Measurements from ENCODE around the gene MADD.

The MADD gene

GRCh38 chr11:47276923-47277322 is 7.0 kb downstream of the MADD start:
- Histone ChIP-seq H3K27me3 (ENCODE audit: insufficient read depth, low read length) (no peaks in the 10 kb centered on the region), H2BK12ac (ENCODE audit: low read length) (no peak overlapping the region), H3K4me1 (ENCODE audit: control insufficient read depth in 1 of 2, insufficient read depth in 2 of 2, low read length in 2 of 2) (no peaks in the 10 kb centered on the region), H3K18ac (ENCODE audit: low read length) (no peak overlapping the region), H3K14ac (ENCODE audit: low read length) (no peak overlapping the region), H3K4me2 (ENCODE audit: low read length) (no peak overlapping the region), H4K12ac (ENCODE audit: low read depth, low read length) (no peak overlapping the region), H3K27ac (ENCODE audit: low read depth, low read length) (no peak overlapping the region), H3K36me3 (ENCODE audit: control insufficient read depth in 1 of 2, insufficient read depth in 2 of 2, low read length in 2 of 2) (peaks cover 34 to 47% of the 10 kb centered on the region in 2 experiments), H3K79me1 (ENCODE audit: low read length) (no peaks in the 10 kb centered on the region), H4K91ac (ENCODE audit: low read depth, low read length) (no peak overlapping the region), H2BK120ac (ENCODE audit: insufficient read depth, low read length, poor library complexity) (no peak overlapping the region), H3K9me3 (ENCODE audit: insufficient read depth, low read depth, low read length) (no peaks in the 10 kb centered on the region), H2AFZ (ENCODE audit: insufficient read depth, low read length, poor library complexity) (no peak overlapping the region), H3K4ac (ENCODE audit: low read depth, low read length) (no peak overlapping the region), H3K9ac (ENCODE audit: low read length) (no peak overlapping the region), H3K79me2 (ENCODE audit: control insufficient read depth, insufficient read depth, low read length, poor library complexity) (no peaks in the 10 kb centered on the region), H3K23ac (ENCODE audit: low read length) (no peak overlapping the region), H2BK5ac (ENCODE audit: low read depth, low read length, poor library complexity) (no peak overlapping the region), H4K8ac (ENCODE audit: low read depth, low read length) (no peak overlapping the region), H3K4me3 (ENCODE audit: low read depth, low read length) (no peak overlapping the region), H2AK5ac (ENCODE audit: low read length) (no peak overlapping the region)
- WGBS (ENCODE audit: extremely low coverage, insufficient coverage, insufficient read length) = no CpG with 5 or more reads among the region's 4 CpGs
- DNase-seq = peak in 1 of 2 donors; percentile 39

DNA sequence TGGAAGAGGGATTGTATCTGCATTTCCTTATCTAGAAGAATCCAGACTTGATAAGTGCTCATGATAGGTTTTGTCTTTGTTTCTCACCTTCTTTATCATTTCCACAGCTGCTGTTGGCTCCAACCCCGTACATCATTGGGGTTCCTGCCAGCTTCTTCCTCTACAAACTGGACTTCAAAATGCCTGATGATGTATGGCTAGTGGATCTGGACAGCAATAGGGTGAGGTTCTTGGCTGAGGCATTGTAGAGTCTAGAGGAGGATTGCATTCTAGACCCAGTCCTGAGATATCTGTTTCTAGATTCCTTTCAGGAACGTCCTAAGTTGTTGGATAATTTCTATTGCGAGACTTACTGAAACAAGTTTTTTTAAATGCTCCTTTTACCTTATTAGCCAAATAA is 8.1 kb downstream of the MADD start:
- H2AFZ ChIP-seq (ENCODE audit: insufficient read depth, low read length, poor library complexity) = no peak overlapping the region
- H3K27me3 ChIP-seq (ENCODE audit: insufficient read depth, low read length) = no peaks in the 10 kb centered on the region
- H4K12ac ChIP-seq (ENCODE audit: low read depth, low read length) = no peak overlapping the region
- no peak overlapping the region for H3K27ac ChIP-seq (ENCODE audit: low read depth, low read length)
- H2BK5ac ChIP-seq (ENCODE audit: low read depth, low read length, poor library complexity) = no peak overlapping the region
- H3K36me3 ChIP-seq (ENCODE audit: control insufficient read depth in 1 of 2, insufficient read depth in 2 of 2, low read length in 2 of 2) = peaks cover 41 to 56% of the 10 kb centered on the region in 2 experiments
- H3K4me3 ChIP-seq (ENCODE audit: low read depth, low read length) = no peak overlapping the region
- H2AK5ac ChIP-seq (ENCODE audit: low read length) = no peak overlapping the region
- H3K9me3 ChIP-seq (ENCODE audit: insufficient read depth, low read depth, low read length) = no peaks in the 10 kb centered on the region
- H3K9ac ChIP-seq (ENCODE audit: low read length) = no peak overlapping the region
- H3K23ac ChIP-seq (ENCODE audit: low read length) = no peak overlapping the region
- DNase-seq = no peak
- no peaks in the 10 kb centered on the region for H3K4me1 ChIP-seq (ENCODE audit: control insufficient read depth in 1 of 2, insufficient read depth in 2 of 2, low read length in 2 of 2)
- H2BK120ac ChIP-seq (ENCODE audit: insufficient read depth, low read length, poor library complexity) = no peak overlapping the region
- no peak overlapping the region for H2BK12ac ChIP-seq (ENCODE audit: low read length)
- H4K91ac ChIP-seq (ENCODE audit: low read depth, low read length) = no peak overlapping the region
- H3K79me2 ChIP-seq (ENCODE audit: control insufficient read depth, insufficient read depth, low read length, poor library complexity) = no peaks in the 10 kb centered on the region
- H3K79me1 ChIP-seq (ENCODE audit: low read length) = no peaks in the 10 kb centered on the region
- no peak overlapping the region for H3K14ac ChIP-seq (ENCODE audit: low read length)
- no peak overlapping the region for H4K8ac ChIP-seq (ENCODE audit: low read depth, low read length)
- no peak overlapping the region for H3K4me2 ChIP-seq (ENCODE audit: low read length)
- H3K18ac ChIP-seq (ENCODE audit: low read length) = no peak overlapping the region
- no peak overlapping the region for H3K4ac ChIP-seq (ENCODE audit: low read depth, low read length)
- no CpG with 5 or more reads among the region's 3 CpGs for WGBS (ENCODE audit: extremely low coverage, insufficient coverage, insufficient read length)

GRCh38 chr11:47278769-47279168 is 8.8 kb downstream of the MADD start:
- H3K4me2 ChIP-seq (ENCODE audit: low read length) = no peak overlapping the region
- H3K4me1 ChIP-seq (ENCODE audit: control insufficient read depth in 1 of 2, insufficient read depth in 2 of 2, low read length in 2 of 2) = no peaks in the 10 kb centered on the region
- no peaks in the 10 kb centered on the region for H3K79me1 ChIP-seq (ENCODE audit: low read length)
- H3K9me3 ChIP-seq (ENCODE audit: insufficient read depth, low read depth, low read length) = no peaks in the 10 kb centered on the region
- no peak overlapping the region for H3K27ac ChIP-seq (ENCODE audit: low read depth, low read length)
- no peak overlapping the region for H2BK12ac ChIP-seq (ENCODE audit: low read length)
- H2AK5ac ChIP-seq (ENCODE audit: low read length) = no peak overlapping the region
- no peak overlapping the region for H2BK120ac ChIP-seq (ENCODE audit: insufficient read depth, low read length, poor library complexity)
- no CpG with 5 or more reads among the region's 4 CpGs for WGBS (ENCODE audit: extremely low coverage, insufficient coverage, insufficient read length)
- peaks cover 43 to 61% of the 10 kb centered on the region in 2 experiments for H3K36me3 ChIP-seq (ENCODE audit: control insufficient read depth in 1 of 2, insufficient read depth in 2 of 2, low read length in 2 of 2)
- H4K91ac ChIP-seq (ENCODE audit: low read depth, low read length) = no peak overlapping the region
- no peak overlapping the region for H3K4ac ChIP-seq (ENCODE audit: low read depth, low read length)
- H3K14ac ChIP-seq (ENCODE audit: low read length) = no peak overlapping the region
- DNase-seq = no peak
- no peak overlapping the region for H3K23ac ChIP-seq (ENCODE audit: low read length)
- H2BK5ac ChIP-seq (ENCODE audit: low read depth, low read length, poor library complexity) = no peak overlapping the region
- no peak overlapping the region for H3K9ac ChIP-seq (ENCODE audit: low read length)
- H3K27me3 ChIP-seq (ENCODE audit: insufficient read depth, low read length) = no peaks in the 10 kb centered on the region
- no peak overlapping the region for H2AFZ ChIP-seq (ENCODE audit: insufficient read depth, low read length, poor library complexity)
- H4K8ac ChIP-seq (ENCODE audit: low read depth, low read length) = no peak overlapping the region
- no peak overlapping the region for H3K4me3 ChIP-seq (ENCODE audit: low read depth, low read length)
- H4K12ac ChIP-seq (ENCODE audit: low read depth, low read length) = no peak overlapping the region
- H3K18ac ChIP-seq (ENCODE audit: low read length) = no peak overlapping the region
- no peaks in the 10 kb centered on the region for H3K79me2 ChIP-seq (ENCODE audit: control insufficient read depth, insufficient read depth, low read length, poor library complexity)

GRCh38 chr11:47280099-47280498 is 10.2 kb downstream of the MADD start:
- Histone ChIP-seq H3K18ac (ENCODE audit: low read length) (no peak overlapping the region), H3K79me1 (ENCODE audit: low read length) (no peaks in the 10 kb centered on the region), H3K14ac (ENCODE audit: low read length) (no peak overlapping the region), H3K27me3 (ENCODE audit: insufficient read depth, low read length) (no peaks in the 10 kb centered on the region), H3K4me1 (ENCODE audit: control insufficient read depth in 1 of 2, insufficient read depth in 2 of 2, low read length in 2 of 2) (no peaks in the 10 kb centered on the region), H2BK12ac (ENCODE audit: low read length) (no peak overlapping the region), H4K8ac (ENCODE audit: low read depth, low read length) (no peak overlapping the region), H3K4ac (ENCODE audit: low read depth, low read length) (no peak overlapping the region), H2AK5ac (ENCODE audit: low read length) (no peak overlapping the region), H3K4me3 (ENCODE audit: low read depth, low read length) (no peak overlapping the region), H3K79me2 (ENCODE audit: control insufficient read depth, insufficient read depth, low read length, poor library complexity) (no peaks in the 10 kb centered on the region), H4K12ac (ENCODE audit: low read depth, low read length) (no peak overlapping the region), H3K23ac (ENCODE audit: low read length) (no peak overlapping the region), H3K9ac (ENCODE audit: low read length) (no peak overlapping the region), H3K27ac (ENCODE audit: low read depth, low read length) (no peak overlapping the region), H2AFZ (ENCODE audit: insufficient read depth, low read length, poor library complexity) (no peak overlapping the region), H4K91ac (ENCODE audit: low read depth, low read length) (no peak overlapping the region), H2BK5ac (ENCODE audit: low read depth, low read length, poor library complexity) (no peak overlapping the region), H3K9me3 (ENCODE audit: insufficient read depth, low read depth, low read length) (no peaks in the 10 kb centered on the region), H3K36me3 (ENCODE audit: control insufficient read depth in 1 of 2, insufficient read depth in 2 of 2, low read length in 2 of 2) (peaks cover 47 to 67% of the 10 kb centered on the region in 2 experiments), H2BK120ac (ENCODE audit: insufficient read depth, low read length, poor library complexity) (no peak overlapping the region), H3K4me2 (ENCODE audit: low read length) (no peak overlapping the region)
- no peak for DNase-seq

Measured in trophoblast cell (in vitro differentiated cells and primary cell).